ENCODE measurements around the gene MYL9. TPM values are rescaled to one million over a fixed set of nuclear protein-coding genes. Genes with fewer than 3 reads are reported as not detected.
"Not testable (repeated sequence)": the region's sequence is repeated elsewhere in the genome, so short reads cannot be mapped to it uniquely, and the experiment has no call there.

The MYL9 gene
- total RNA-seq, 1 donor from 2014 or later, result 274 TPM

- intact Hi-C loops (cut with DNase I), result no loop called here
- TF ChIP-seq CTCF (IDR thresholded peaks at IDR 0.05), result no peak
- Histone ChIP-seq H3K4me3 (no peak overlapping the region), H3K27ac (peak overlapping the region; percentile 6), H3K9me3 (no peaks in the 10 kb centered on the region), H3K4me1 (no peaks in the 10 kb centered on the region), H3K27me3 (ENCODE audit: low read depth) (no peaks in the 10 kb centered on the region), H3K36me3 (peaks cover 79% of the 10 kb centered on the region)
- ATAC-seq (no peak), DNase-seq (no peak)
Measured at GRCh38 chr20:36521526-36521925, 19.8 kb upstream of the MYL9 start.

- H3K27me3 ChIP-seq (ENCODE audit: low read depth); intact Hi-C loops (cut with DNase I); H3K27ac ChIP-seq; H3K9me3 ChIP-seq; H3K4me1 ChIP-seq; H3K4me3 ChIP-seq; ATAC-seq; DNase-seq: not testable (repeated sequence)
- peaks cover 85% of the 10 kb centered on the region for H3K36me3 ChIP-seq
Measured at GRCh38 chr20:36522412-36522811, 18.9 kb upstream of the MYL9 start.

GRCh38 chr20:36523341-36523740 lies 18.0 kb upstream of the MYL9 start:
- intact Hi-C loops (cut with DNase I), result no loop called here
- H3K27me3 ChIP-seq (ENCODE audit: low read depth), result no peaks in the 10 kb centered on the region
- H3K36me3 ChIP-seq, result peaks cover 88% of the 10 kb centered on the region
- no peaks in the 10 kb centered on the region for H3K9me3 ChIP-seq
- no peak for TF ChIP-seq CTCF (IDR thresholded peaks at IDR 0.05)
- DNase-seq, result no peak
- no peaks in the 10 kb centered on the region for H3K4me1 ChIP-seq
- ATAC-seq, result no peak
- H3K27ac ChIP-seq, result no peak overlapping the region
- no peak overlapping the region for H3K4me3 ChIP-seq

- Histone ChIP-seq H3K4me1 (no peaks in the 10 kb centered on the region), H3K4me3 (no peak overlapping the region), H3K9me3 (no peaks in the 10 kb centered on the region), H3K36me3 (peaks cover 73% of the 10 kb centered on the region), H3K27ac (no peak overlapping the region), H3K27me3 (ENCODE audit: low read depth) (no peaks in the 10 kb centered on the region)
- ATAC-seq (no peak), DNase-seq (no peak)
- intact Hi-C loops (cut with DNase I), result no loop called here
- TF ChIP-seq CTCF (IDR thresholded peaks at IDR 0.05), result no peak
Measured at GRCh38 chr20:36525620-36526365, 15.5 kb upstream of the MYL9 start.

- ATAC-seq (no peak), DNase-seq (no peak)
- intact Hi-C loops (cut with DNase I), result no loop called here
- H3K4me1 ChIP-seq, result no peaks in the 10 kb centered on the region
- H3K36me3 ChIP-seq, result peaks cover 65% of the 10 kb centered on the region
- TF ChIP-seq CTCF (IDR thresholded peaks at IDR 0.05), result no peak
- no peaks in the 10 kb centered on the region for H3K9me3 ChIP-seq
- no peaks in the 10 kb centered on the region for H3K27me3 ChIP-seq (ENCODE audit: low read depth)
- H3K4me3 ChIP-seq, result no peak overlapping the region
- no peak overlapping the region for H3K27ac ChIP-seq
Measured at GRCh38 chr20:36526521-36527011, 14.8 kb upstream of the MYL9 start.

- intact Hi-C loops (cut with DNase I), result no loop called here
- Histone ChIP-seq H3K36me3 (peaks cover 55% of the 10 kb centered on the region), H3K27me3 (ENCODE audit: low read depth) (no peaks in the 10 kb centered on the region), H3K4me3 (no peak overlapping the region), H3K4me1 (no peaks in the 10 kb centered on the region), H3K27ac (no peak overlapping the region), H3K9me3 (no peaks in the 10 kb centered on the region)
- ATAC-seq (no peak), DNase-seq (no peak)
- TF ChIP-seq CTCF (IDR thresholded peaks at IDR 0.05), result no peak
Measured at GRCh38 chr20:36527331-36528125, 13.8 kb upstream of the MYL9 start.

Measured in lower lobe of right lung (tissue), 2 donors.